Ascending aorta (tissue), 2 donors: ENCODE results near the gene PTRHD1. TPM values are rescaled to one million over a fixed set of nuclear protein-coding genes. Genes with fewer than 3 reads are reported as not detected.

ENCODE experiments used
- DNase-seq, 2 donors: peaks; one replicate each; pipeline ENCODE4 v3.0.0-alpha.2; 2019; ENCODE audit warnings: low spot score in 2 of 2
- H3K27ac ChIP-seq, 2 donors: fragments of 200-600 bp; sonication (generic); one replicate each; pipeline ENCODE4 v1.5.1; 2016 to 2017; ENCODE audit warnings: mild to moderate bottlenecking in 1 of 2
- H3K27me3 ChIP-seq: fragments of 200-600 bp; sonication (generic); one replicate; pipeline ENCODE4 v1.5.1; 2017
- H3K36me3 ChIP-seq, 2 donors: fragments of 200-600 bp; sonication (generic); one replicate each; pipeline ENCODE4 v1.5.1; 2016
- H3K4me1 ChIP-seq, 2 donors: fragments of 200-600 bp; sonication (generic); one replicate each; pipeline ENCODE4 v1.5.1; 2016 to 2017; ENCODE audit warnings: mild to moderate bottlenecking in 1 of 2
- H3K4me3 ChIP-seq, 2 donors: fragments of 200-600 bp; sonication (generic); one replicate each; pipeline ENCODE4 v1.5.1; 2016 to 2017; ENCODE audit warnings: mild to moderate bottlenecking in 1 of 2
- H3K9me3 ChIP-seq, 2 donors: fragments of 200-600 bp; sonication (generic); one replicate each; pipeline ENCODE4 v1.5.1; 2016
- CTCF ChIP-seq, 3 experiments: fragments of 200-600 bp in 2 of 3; fragments of 450-650 bp in 1 of 3; sonication (generic) in 2 of 3; IDR thresholded peaks; one replicate each; pipeline ENCODE4 v1.5.1; 2016 to 2019; ENCODE audit warnings: antibody characterized with exemption in 3 of 3, mild to moderate bottlenecking in 1 of 3, moderate library complexity in 1 of 3
- intact Hi-C: fragments of 100-400 bp; cut with DNase I; formaldehyde crosslinking; loops from one replicate; pipeline ENCODE4 v1.15.1; 2023
- total RNA-seq: library from RNA; depleted of rRNA; stranded (reverse); fragments of >200 nt; gene quantifications from one replicate; pipeline ENCODE4 v1.1.0, GENCODE V29; 2016

PTRHD1 gene
- total RNA-seq, 1 donor from 2014 or later = 18.8 TPM

- Histone ChIP-seq H3K9me3 (no peaks in the 10 kb centered on the region), H3K4me3 (no peak overlapping the region), H3K27ac (no peak overlapping the region), H3K36me3 (peaks cover 21 to 41% of the 10 kb centered on the region in 2 donors), H3K4me1 (no peaks in the 10 kb centered on the region), H3K27me3 (no peaks in the 10 kb centered on the region)
- DNase-seq = no peak
- intact Hi-C loops = no loop called here
- TF ChIP-seq CTCF (IDR thresholded peaks at IDR 0.05) = no peak
Measured at GRCh38 chr2:24834733-24835395, 41.7 kb upstream of the PTRHD1 start.

- Histone ChIP-seq H3K9me3 (no peaks in the 10 kb centered on the region), H3K27ac (no peak overlapping the region), H3K36me3 (peaks cover 21 to 34% of the 10 kb centered on the region in 2 donors), H3K27me3 (no peaks in the 10 kb centered on the region), H3K4me3 (no peak overlapping the region), H3K4me1 (no peaks in the 10 kb centered on the region)
- intact Hi-C loops = no loop called here
- DNase-seq = no peak
- no peak for TF ChIP-seq CTCF (IDR thresholded peaks at IDR 0.05)
Measured at GRCh38 chr2:24833821-24834732, 40.9 kb upstream of the PTRHD1 start.

- no peaks in the 10 kb centered on the region for H3K9me3 ChIP-seq
- intact Hi-C loops = no loop called here
- DNase-seq = no peak
- no peak for TF ChIP-seq CTCF (IDR thresholded peaks at IDR 0.05)
- H3K27ac ChIP-seq = no peak overlapping the region
- H3K4me1 ChIP-seq = no peaks in the 10 kb centered on the region
- H3K4me3 ChIP-seq = no peak overlapping the region
- H3K36me3 ChIP-seq = peaks cover 17 to 30% of the 10 kb centered on the region in 2 donors
- no peaks in the 10 kb centered on the region for H3K27me3 ChIP-seq
Measured at GRCh38 chr2:24832931-24833701, 39.9 kb upstream of the PTRHD1 start.

- DNase-seq = no peak
Measured at GRCh38 chr2:24832521-24832920, 39.3 kb upstream of the PTRHD1 start.

More at GRCh38 chr2:24832521-24832920, 39.3 kb upstream of the PTRHD1 start:
- Histone ChIP-seq H3K4me3 (no peak overlapping the region), H3K36me3 (peaks cover 16 to 30% of the 10 kb centered on the region in 2 donors), H3K27ac (no peak overlapping the region), H3K9me3 (no peaks in the 10 kb centered on the region), H3K27me3 (no peaks in the 10 kb centered on the region), H3K4me1 (no peaks in the 10 kb centered on the region)
- intact Hi-C loops = no loop called here
- TF ChIP-seq CTCF (IDR thresholded peaks at IDR 0.05) = no peak
